Osteocyte (in vitro differentiated cells): ENCODE measurements around the gene ENPEP. TPM values are rescaled to one million over a fixed set of nuclear protein-coding genes. Genes with fewer than 3 reads are reported as not detected.
"Not testable (repeated sequence)": the region's sequence is repeated elsewhere in the genome, so short reads cannot be mapped to it uniquely, and the experiment has no call there.

Experiments used
- DNase-seq: peaks from one replicate; pipeline ENCODE4 v3.0.0; 2021; ENCODE audit warnings: mixed read lengths; ENCODE audit not compliant: unreplicated experiment; ENCODE audit errors: extremely low spot score
- H3K27ac Mint-ChIP-seq: one replicate; pipeline ENCODE4 v1.8.0; 2021; ENCODE audit warnings: mild to moderate bottlenecking, mixed read lengths; ENCODE audit not compliant: unreplicated experiment
- H3K27me3 Mint-ChIP-seq: one replicate; pipeline ENCODE4 v1.8.0; 2021; ENCODE audit warnings: mixed read lengths; ENCODE audit not compliant: unreplicated experiment
- H3K36me3 Mint-ChIP-seq: one replicate; pipeline ENCODE4 v1.8.0; 2021; ENCODE audit warnings: mixed read lengths; ENCODE audit not compliant: unreplicated experiment
- H3K4me1 Mint-ChIP-seq: one replicate; pipeline ENCODE4 v1.8.0; 2021; ENCODE audit warnings: mixed read lengths; ENCODE audit not compliant: unreplicated experiment
- H3K4me3 Mint-ChIP-seq: one replicate; pipeline ENCODE4 v1.8.0; 2021; ENCODE audit warnings: mild to moderate bottlenecking, moderate library complexity, mixed read lengths; ENCODE audit not compliant: unreplicated experiment
- H3K9me3 Mint-ChIP-seq: one replicate; pipeline ENCODE4 v1.8.0; 2021; ENCODE audit warnings: mixed read lengths; ENCODE audit not compliant: unreplicated experiment
- CTCF ChIP-seq: fragments of 200-600 bp; sonication (generic); IDR thresholded peaks from 2 replicates; pipeline ENCODE4 v1.5.0; 2021; ENCODE audit warnings: antibody characterized with exemption, mild to moderate bottlenecking, moderate library complexity
- total RNA-seq: library from RNA; stranded (reverse); gene quantifications from 2 replicates; pipeline ENCODE4 v1.2.1, GENCODE V29; 2021

The ENPEP gene
- total RNA-seq, 1 donor from 2014 or later: 0.94 TPM

- DNase-seq: no peak
- peaks cover 36% of the 10 kb centered on the region for H3K4me1 Mint-ChIP-seq
- no peaks in the 10 kb centered on the region for H3K27me3 Mint-ChIP-seq
- no peak overlapping the region for H3K4me3 Mint-ChIP-seq
- no peaks in the 10 kb centered on the region for H3K36me3 Mint-ChIP-seq
- peak overlapping the region; percentile 20 for H3K27ac Mint-ChIP-seq
- no peak for TF ChIP-seq CTCF
- H3K9me3 Mint-ChIP-seq: no peaks in the 10 kb centered on the region
Measured at GRCh38 chr4:110484767-110485166, 8.8 kb downstream of the ENPEP start.

DNA sequence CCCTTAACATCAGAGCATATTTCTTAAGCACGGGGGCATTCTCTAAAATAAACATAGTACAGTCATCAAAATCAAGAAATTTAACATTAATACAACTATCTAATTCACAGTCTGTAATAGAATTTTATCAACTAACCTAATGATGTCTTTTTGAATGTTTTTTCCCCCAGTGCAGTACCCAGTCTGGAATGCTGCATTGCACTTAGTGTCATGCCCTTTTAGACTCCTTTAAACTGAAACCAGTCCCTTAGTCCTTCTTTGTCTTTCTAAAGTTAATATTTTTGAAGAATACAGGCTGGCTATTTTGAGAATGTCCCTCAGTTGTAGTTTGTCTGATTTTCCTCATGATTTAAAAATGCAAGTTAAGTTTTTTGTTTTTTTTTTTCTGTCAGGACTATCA is 9.5 kb downstream of the ENPEP start:
- peak overlapping the region; percentile 20 for H3K27ac Mint-ChIP-seq
- H3K4me1 Mint-ChIP-seq: peaks cover 29% of the 10 kb centered on the region
- H3K4me3 Mint-ChIP-seq: no peak overlapping the region
- DNase-seq: no peak
- no peaks in the 10 kb centered on the region for H3K36me3 Mint-ChIP-seq
- no peak for TF ChIP-seq CTCF
- no peaks in the 10 kb centered on the region for H3K9me3 Mint-ChIP-seq
- no peaks in the 10 kb centered on the region for H3K27me3 Mint-ChIP-seq

DNA sequence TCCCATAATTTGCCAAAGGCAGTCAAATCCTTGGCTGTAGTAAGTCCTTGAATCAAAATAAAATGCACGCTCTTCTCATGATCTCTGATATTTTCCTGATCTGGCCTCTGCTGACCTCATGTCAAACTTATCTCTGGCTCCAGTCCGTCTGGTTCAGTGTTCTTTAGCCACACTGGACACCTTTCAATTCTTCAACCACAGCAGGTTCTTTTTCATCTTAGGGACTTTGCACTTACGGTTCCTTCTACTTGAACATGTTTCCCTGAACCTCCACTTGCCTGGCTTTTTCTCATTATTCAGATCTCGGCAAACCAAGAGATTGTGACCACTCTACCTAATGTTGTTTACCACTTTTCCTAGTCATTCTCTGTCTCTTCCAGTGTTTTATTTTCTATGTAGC is 10.3 kb downstream of the ENPEP start:
- H3K4me3 Mint-ChIP-seq: no peak overlapping the region
- TF ChIP-seq CTCF: no peak
- H3K27me3 Mint-ChIP-seq: no peaks in the 10 kb centered on the region
- H3K27ac Mint-ChIP-seq: no peak overlapping the region
- no peaks in the 10 kb centered on the region for H3K9me3 Mint-ChIP-seq
- peaks cover 25% of the 10 kb centered on the region for H3K4me1 Mint-ChIP-seq
- no peaks in the 10 kb centered on the region for H3K36me3 Mint-ChIP-seq
- DNase-seq: no peak

GRCh38 chr4:110486850-110487249 is 10.9 kb downstream of the ENPEP start:
- not testable (repeated sequence) for H3K27ac Mint-ChIP-seq, H3K4me3 Mint-ChIP-seq, H3K36me3 Mint-ChIP-seq, DNase-seq, H3K9me3 Mint-ChIP-seq, H3K27me3 Mint-ChIP-seq
- peaks cover 25% of the 10 kb centered on the region for H3K4me1 Mint-ChIP-seq

DNA sequence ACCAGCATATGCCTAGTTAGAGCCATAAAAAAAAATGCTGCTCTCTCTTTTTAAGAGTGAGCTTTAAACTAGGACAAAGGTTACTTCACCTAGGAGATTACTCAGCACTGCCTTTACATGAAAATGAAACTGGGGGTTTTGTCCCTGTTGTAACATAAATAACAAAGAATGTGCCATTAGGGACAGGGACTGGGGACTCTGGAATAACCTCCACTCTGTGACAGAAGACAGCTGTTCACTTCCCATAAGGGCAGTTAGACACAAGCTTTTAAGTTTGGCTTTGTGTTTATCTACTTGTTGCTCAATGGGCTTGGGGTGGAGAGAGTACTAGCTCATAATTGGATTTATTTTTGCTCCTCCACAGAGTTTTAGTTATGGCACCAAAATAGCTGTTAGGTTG is 11.9 kb downstream of the ENPEP start:
- no peaks in the 10 kb centered on the region for H3K36me3 Mint-ChIP-seq
- no peak overlapping the region for H3K27ac Mint-ChIP-seq
- no peaks in the 10 kb centered on the region for H3K27me3 Mint-ChIP-seq
- TF ChIP-seq CTCF: no peak
- peaks cover 25% of the 10 kb centered on the region for H3K4me1 Mint-ChIP-seq
- no peak for DNase-seq
- H3K9me3 Mint-ChIP-seq: no peaks in the 10 kb centered on the region
- H3K4me3 Mint-ChIP-seq: no peak overlapping the region

- H3K27me3 Mint-ChIP-seq: peaks cover 7% of the 10 kb centered on the region
- H3K36me3 Mint-ChIP-seq: no peaks in the 10 kb centered on the region
- DNase-seq: no peak
- no peak overlapping the region for H3K4me3 Mint-ChIP-seq
- H3K9me3 Mint-ChIP-seq: no peaks in the 10 kb centered on the region
- no peak for TF ChIP-seq CTCF
- H3K4me1 Mint-ChIP-seq: peaks cover 18% of the 10 kb centered on the region
- no peak overlapping the region for H3K27ac Mint-ChIP-seq
Measured at GRCh38 chr4:110489901-110490508, 14.1 kb downstream of the ENPEP start.
